Endothelial cell of umbilical vein (primary cell): Measurements from ENCODE around the gene CELF2. TPM values are rescaled to one million over a fixed set of nuclear protein-coding genes. Genes with fewer than 3 reads are reported as not detected.

Experiments
- BruUV-seq: library from RNA; stranded (reverse); fragments of 400-500 nt; replicated peaks from 2 replicates; lab custom pipeline; 2021; lab: Mats Ljungman, UMichigan
- CTCF ChIA-PET: fragments of 300-600, 350-600 bp; sonication (Branson Sonifier 250); formaldehyde crosslinking; loops from one replicate; lab custom pipeline; 2021; ENCODE audit warnings: antibody characterized with exemption, inconsistent platforms; lab: Charles Lee
- POLR2A ChIA-PET: fragments of 300-600, 350-600 bp; sonication (Branson Sonifier 250); formaldehyde crosslinking; loops from one replicate; lab custom pipeline; 2021; ENCODE audit warnings: antibody characterized with exemption, inconsistent platforms; lab: Charles Lee
- DNase-seq: peaks from one replicate; pipeline ENCODE4 v3.0.0-alpha.2; 2011; ENCODE audit warnings: low read depth, low spot score
- FAIRE-seq: peaks from 2 replicates; lab custom pipeline; 2011; peaks lifted over from hg19 to GRCh38; lab: Jason Lieb, UNC
- H2AFZ ChIP-seq: 2 replicates; pipeline ENCODE4 v1.6.0; 2012; ENCODE audit warnings: low read depth, low read length, control low read depth, inconsistent platforms
- H3K27ac ChIP-seq: 2 replicates; pipeline ENCODE4 v1.5.1; 2011; ENCODE audit warnings: low read depth, mild to moderate bottlenecking, control low read depth, low read length, moderate library complexity; ENCODE audit not compliant: insufficient read depth
- H3K27me3 ChIP-seq, 2 experiments: 2 replicates each; pipeline versions ENCODE4 v1.6.0 to v1.6.1; 2011; ENCODE audit warnings: low read length in 2 of 2, mixed read lengths in 1 of 2; ENCODE audit not compliant: control insufficient read depth in 2 of 2, insufficient read depth in 2 of 2
- H3K36me3 ChIP-seq, 2 experiments: 2 replicates in 1 of 2; 3 replicates in 1 of 2; pipeline ENCODE4 v1.5.1; 2011; ENCODE audit warnings: low read length in 2 of 2, mild to moderate bottlenecking in 1 of 2, moderate library complexity in 1 of 2; ENCODE audit not compliant: control insufficient read depth in 2 of 2, insufficient read depth in 2 of 2; ENCODE audit errors: extremely low read depth in 1 of 2
- H3K4me1 ChIP-seq: 3 replicates; pipeline ENCODE4 v1.5.1; 2011; ENCODE audit warnings: mild to moderate bottlenecking, low read length; ENCODE audit not compliant: control insufficient read depth, insufficient read depth; ENCODE audit errors: extremely low read depth
- H3K4me2 ChIP-seq: 2 replicates; pipeline ENCODE4 v1.6.1; 2011; ENCODE audit warnings: low read length, control low read depth, mixed read lengths; ENCODE audit not compliant: insufficient read depth
- H3K4me3 ChIP-seq, 3 experiments: fragments of 200-600 bp in 1 of 3; sonication (generic), shearing (Covaris generic) in 1 of 3; replicated peaks in 1 of 3; 2 replicates each; pipeline ENCODE4 v1.5.1; 2011 to 2016; ENCODE audit warnings: control low read depth in 3 of 3, low read length in 3 of 3, mild to moderate bottlenecking in 2 of 3, inconsistent platforms in 1 of 3, low read depth in 1 of 3, moderate library complexity in 1 of 3; ENCODE audit not compliant: insufficient read depth in 1 of 3
- H3K79me2 ChIP-seq: 2 replicates; pipeline ENCODE4 v1.6.0; 2012; ENCODE audit warnings: low read length, inconsistent platforms; ENCODE audit not compliant: control insufficient read depth, insufficient read depth
- H3K9ac ChIP-seq: replicated peaks from 2 replicates; pipeline ENCODE3; 2011; ENCODE audit warnings: low read length, control low read depth; ENCODE audit not compliant: insufficient read depth; ENCODE audit errors: extremely low read depth
- H3K9me1 ChIP-seq: replicated peaks from 3 replicates; pipeline ENCODE4 v1.6.0; 2011; ENCODE audit warnings: mild to moderate bottlenecking, low read length; ENCODE audit not compliant: control insufficient read depth, insufficient read depth; ENCODE audit errors: extremely low read depth
- H3K9me3 ChIP-seq: replicated peaks from 2 replicates; pipeline ENCODE4 v1.5.1; 2012; ENCODE audit warnings: low read length, inconsistent platforms; ENCODE audit not compliant: control insufficient read depth, insufficient read depth
- H4K20me1 ChIP-seq: replicated peaks from 2 replicates; pipeline ENCODE3; 2011; ENCODE audit warnings: mild to moderate bottlenecking, low read length; ENCODE audit not compliant: control insufficient read depth, insufficient read depth; ENCODE audit errors: extremely low read depth
- CTCF ChIP-seq, 2 donors: IDR thresholded peaks; 1 replicate in 1 of 2; 2 replicates in 1 of 2; pipeline ENCODE4 v1.5.1; 2011; ENCODE audit warnings: low read length in 2 of 2, mild to moderate bottlenecking in 2 of 2, moderate library complexity in 2 of 2, control low read depth in 1 of 2, inconsistent platforms in 1 of 2, low read depth in 1 of 2; ENCODE audit not compliant: insufficient read depth in 1 of 2; ENCODE audit errors: extremely low read depth in 1 of 2
- EZH2 ChIP-seq: IDR thresholded peaks from 2 replicates; pipeline ENCODE4 v1.6.1; 2012; ENCODE audit warnings: borderline replicate concordance, low read depth, mild to moderate bottlenecking, moderate library complexity, low read length, inconsistent platforms; ENCODE audit not compliant: severe bottlenecking
- FOS ChIP-seq: IDR thresholded peaks from 2 replicates; pipeline ENCODE4 v1.6.1; 2011; ENCODE audit warnings: mild to moderate bottlenecking, low read length, moderate library complexity, borderline replicate concordance; ENCODE audit not compliant: insufficient read depth
- GATA2 ChIP-seq: IDR thresholded peaks from 2 replicates; pipeline ENCODE4 v1.7.0; 2011; ENCODE audit warnings: low read depth, mild to moderate bottlenecking, moderate library complexity, mixed read lengths, low read length; ENCODE audit not compliant: insufficient read length, insufficient read depth
- JUN ChIP-seq: IDR thresholded peaks from 2 replicates; pipeline ENCODE4 v1.6.1; 2011; ENCODE audit warnings: borderline replicate concordance, low read depth; ENCODE audit not compliant: insufficient read length, insufficient read depth
- MAX ChIP-seq: IDR thresholded peaks from 2 replicates; pipeline ENCODE4 v1.6.1; 2011; ENCODE audit not compliant: insufficient read depth, insufficient read length
- MYC ChIP-seq: IDR thresholded peaks from one replicate; pipeline ENCODE4 v1.6.1; 2011; ENCODE audit warnings: mild to moderate bottlenecking, low read depth, low read length
- POLR2A ChIP-seq: IDR thresholded peaks from 2 replicates; pipeline ENCODE4 v1.6.1; 2012; ENCODE audit warnings: low read depth, mild to moderate bottlenecking, control low read depth, low read length
- POLR2AphosphoS5 ChIP-seq: IDR thresholded peaks from 2 replicates; pipeline ENCODE4 v1.6.1; 2012; ENCODE audit warnings: low read depth, mild to moderate bottlenecking, control low read depth, low read length, moderate library complexity; ENCODE audit not compliant: insufficient read depth
- dilution Hi-C: fragments of 300-500 bp; cut with MboI; formaldehyde crosslinking; loops from one replicate; pipeline ENCODE4 v1.15.0; 2019; ENCODE audit warnings: low sequenced_read_pairs; ENCODE audit not compliant: extremely low pct_ligation_motif_present
- intact Hi-C: fragments of 100-400 bp; cut with micrococcal nuclease; formaldehyde crosslinking; loops from one replicate; pipeline ENCODE4 v1.10.0; 2022
- polyA plus RNA-seq, 4 experiments: library from polyadenylated mRNA; depleted of rRNA in 3 of 4; stranded (reverse) in 3 of 4; unstranded in 1 of 4; fragments of >200 nt; gene quantifications; 2 replicates each; pipeline versions ENCODE4 v1.2.1 to v1.2.3, GENCODE V29; 2011 to 2012; ENCODE audit warnings: missing spikeins in 1 of 4
- total RNA-seq: library from RNA; stranded (reverse); gene quantifications from 2 replicates; pipeline ENCODE4 v1.2.3, GENCODE V29; 2021

Gene CELF2
- total and polyA plus RNA-seq, 2 donors (not counting 3 experiments of a cell fraction or from before 2014, with no cell fraction given) = 21.6 to 42.6 TPM

- intact Hi-C loops (no loop called here), dilution Hi-C loops (no loop called here)
- Histone ChIP-seq H3K4me1 (no peaks in the 10 kb centered on the region), H3K79me2 (no peaks in the 10 kb centered on the region), H3K9me1 (no peaks in the 10 kb centered on the region), H3K9ac (no peak overlapping the region), H4K20me1 (no peaks in the 10 kb centered on the region), H3K4me3 (no peak overlapping the region), H2AFZ (no peak overlapping the region), H3K9me3 (no peaks in the 10 kb centered on the region), H3K4me2 (no peak overlapping the region), H3K36me3 (no peaks in the 10 kb centered on the region), H3K27me3 (no peaks in the 10 kb centered on the region), H3K27ac (no peak overlapping the region)
- TF ChIP-seq CTCF (IDR thresholded peaks at IDR 0.05; ENCODE audit: extremely low read depth in 1 of 2, insufficient read depth in 1 of 2, low read depth in 1 of 2, low read length in 2 of 2) = no peak
- no peak for TF ChIP-seq EZH2
- TF ChIP-seq POLR2AphosphoS5 = no peak
- no peak for TF ChIP-seq GATA2
- TF ChIP-seq JUN = no peak
- ChIA-PET CTCF (interaction anchor here (0.6 kb wide), 1 partner anchor 8 kb away, joined by 3 read pairs; no protein-coding TSS in a partner anchor), POLR2A (interaction anchor here (0.8 kb wide), 1 partner anchor 45 kb away, joined by 6 read pairs; no protein-coding TSS in a partner anchor)
- no TSS peak for BruUV-seq
- DNase-seq (no peak), FAIRE-seq (no peak)
Measured at GRCh38 chr10:11057994-11058393, 40.3 kb downstream of the CELF2 start.

- FAIRE-seq = peak; percentile 57
- Histone ChIP-seq H3K27me3 (no peaks in the 10 kb centered on the region), H3K4me3 (no peak overlapping the region), H3K4me2 (no peak overlapping the region), H3K36me3 (no peaks in the 10 kb centered on the region), H3K27ac (no peak overlapping the region), H3K4me1 (no peaks in the 10 kb centered on the region), H3K9me1 (no peaks in the 10 kb centered on the region), H2AFZ (no peak overlapping the region), H4K20me1 (no peaks in the 10 kb centered on the region), H3K9ac (no peak overlapping the region), H3K9me3 (no peaks in the 10 kb centered on the region), H3K79me2 (no peaks in the 10 kb centered on the region)
- no peak for DNase-seq
- dilution Hi-C loops = no loop called here
- POLR2A ChIA-PET = no interaction called here
- CTCF ChIA-PET = no interaction called here
- intact Hi-C loops = no loop called here
- no TSS peak for BruUV-seq
- TF ChIP-seq POLR2A (no peak), CTCF (IDR thresholded peaks at IDR 0.05; ENCODE audit: extremely low read depth in 1 of 2, insufficient read depth in 1 of 2, low read depth in 1 of 2, low read length in 2 of 2) (no peak), MYC (no peak), JUN (no peak), EZH2 (no peak), POLR2AphosphoS5 (no peak), MAX (no peak), GATA2 (no peak), FOS (no peak)
Measured at GRCh38 chr10:11058965-11059364, 41.3 kb downstream of the CELF2 start.
